DND-41 (cell line): Measurements from ENCODE around the gene C6orf15.

Source experiments
- ATAC-seq: fragments of 200-7000 bp; cut with Tn5 transposase; 3 replicates; pipeline ENCODE4 v1.9.1; 2021; ENCODE audit warnings: low read depth; ENCODE audit not compliant: insufficient read depth
- DNase-seq: peaks from one replicate; pipeline ENCODE4 v3.0.0-alpha.2; 2020
- H2AFZ ChIP-seq: 2 replicates; pipeline ENCODE4 v1.6.0; 2012; ENCODE audit warnings: low read depth, low read length
- H3K27ac ChIP-seq: 2 replicates; pipeline ENCODE4 v1.5.1; 2012; ENCODE audit warnings: low read length, inconsistent platforms
- H3K27me3 ChIP-seq: fragments of 200-600 bp; sonication (generic); 2 replicates; pipeline ENCODE4 v1.6.0; 2012; ENCODE audit warnings: low read length, mild to moderate bottlenecking, inconsistent platforms; ENCODE audit not compliant: insufficient read depth, poor library complexity
- H3K36me3 ChIP-seq: 2 replicates; pipeline ENCODE4 v1.5.1; 2012; ENCODE audit warnings: low read length, inconsistent platforms; ENCODE audit not compliant: insufficient read depth
- H3K4me1 ChIP-seq: 2 replicates; pipeline ENCODE4 v1.5.1; 2012; ENCODE audit warnings: mild to moderate bottlenecking, low read length; ENCODE audit not compliant: insufficient read depth
- H3K4me2 ChIP-seq: 2 replicates; pipeline ENCODE4 v1.6.0; 2012; ENCODE audit warnings: mild to moderate bottlenecking, moderate library complexity, low read length, inconsistent platforms; ENCODE audit not compliant: insufficient read depth
- H3K4me3 ChIP-seq, 2 experiments: fragments of 200-600 bp in 1 of 2; shearing (Covaris generic) in 1 of 2; 2 replicates each; pipeline ENCODE4 v1.5.1; 2012 to 2016; ENCODE audit warnings: inconsistent platforms in 2 of 2, low read length in 2 of 2, mild to moderate bottlenecking in 2 of 2, low read depth in 1 of 2, moderate library complexity in 1 of 2
- H3K79me2 ChIP-seq: 2 replicates; pipeline ENCODE4 v1.6.0; 2012; ENCODE audit warnings: low read length, inconsistent platforms; ENCODE audit not compliant: insufficient read depth
- H3K9ac ChIP-seq: 2 replicates; pipeline ENCODE4 v1.6.0; 2012; ENCODE audit warnings: low read depth, mild to moderate bottlenecking, inconsistent platforms, low read length, moderate library complexity
- H3K9me3 ChIP-seq: 2 replicates; pipeline ENCODE4 v1.5.1; 2012; ENCODE audit warnings: low read length, moderate library complexity, mild to moderate bottlenecking, inconsistent platforms; ENCODE audit not compliant: insufficient read depth, severe bottlenecking
- H4K20me1 ChIP-seq: 2 replicates; pipeline ENCODE4 v1.6.0; 2012; ENCODE audit warnings: low read length; ENCODE audit not compliant: insufficient read depth
- EZH2 ChIP-seq: IDR thresholded peaks from 3 replicates; pipeline ENCODE4 v1.6.1; 2012; ENCODE audit warnings: borderline replicate concordance, low read depth, mild to moderate bottlenecking, moderate library complexity, low read length, inconsistent platforms; ENCODE audit not compliant: severe bottlenecking
- TF ChIP-seq, protein P1 (sequence below): IDR thresholded peaks from 2 replicates; pipeline ENCODE4 v1.5.1; 2012; ENCODE audit warnings: borderline replicate concordance, low read length, moderate library complexity, mild to moderate bottlenecking; ENCODE audit not compliant: poor library complexity, severe bottlenecking; ENCODE audit errors: extremely low read depth

C6orf15 gene

GRCh38 chr6:31111712-31112111, 663 bp downstream of the C6orf15 start:
- Histone ChIP-seq H3K9ac (no peak overlapping the region), H3K4me3 (no peak overlapping the region), H4K20me1 (no peaks in the 10 kb centered on the region), H3K4me1 (no peaks in the 10 kb centered on the region), H3K27me3 (peaks cover 47% of the 10 kb centered on the region), H3K36me3 (no peaks in the 10 kb centered on the region), H3K4me2 (no peak overlapping the region), H3K27ac (no peak overlapping the region), H2AFZ (no peak overlapping the region), H3K9me3 (no peaks in the 10 kb centered on the region), H3K79me2 (no peaks in the 10 kb centered on the region)
- ATAC-seq (no peak), DNase-seq (no peak)
- no peak for TF ChIP-seq EZH2
- TF ChIP-seq, protein P1, sequence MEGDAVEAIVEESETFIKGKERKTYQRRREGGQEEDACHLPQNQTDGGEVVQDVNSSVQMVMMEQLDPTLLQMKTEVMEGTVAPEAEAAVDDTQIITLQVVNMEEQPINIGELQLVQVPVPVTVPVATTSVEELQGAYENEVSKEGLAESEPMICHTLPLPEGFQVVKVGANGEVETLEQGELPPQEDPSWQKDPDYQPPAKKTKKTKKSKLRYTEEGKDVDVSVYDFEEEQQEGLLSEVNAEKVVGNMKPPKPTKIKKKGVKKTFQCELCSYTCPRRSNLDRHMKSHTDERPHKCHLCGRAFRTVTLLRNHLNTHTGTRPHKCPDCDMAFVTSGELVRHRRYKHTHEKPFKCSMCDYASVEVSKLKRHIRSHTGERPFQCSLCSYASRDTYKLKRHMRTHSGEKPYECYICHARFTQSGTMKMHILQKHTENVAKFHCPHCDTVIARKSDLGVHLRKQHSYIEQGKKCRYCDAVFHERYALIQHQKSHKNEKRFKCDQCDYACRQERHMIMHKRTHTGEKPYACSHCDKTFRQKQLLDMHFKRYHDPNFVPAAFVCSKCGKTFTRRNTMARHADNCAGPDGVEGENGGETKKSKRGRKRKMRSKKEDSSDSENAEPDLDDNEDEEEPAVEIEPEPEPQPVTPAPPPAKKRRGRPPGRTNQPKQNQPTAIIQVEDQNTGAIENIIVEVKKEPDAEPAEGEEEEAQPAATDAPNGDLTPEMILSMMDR, result no peak

DNA sequence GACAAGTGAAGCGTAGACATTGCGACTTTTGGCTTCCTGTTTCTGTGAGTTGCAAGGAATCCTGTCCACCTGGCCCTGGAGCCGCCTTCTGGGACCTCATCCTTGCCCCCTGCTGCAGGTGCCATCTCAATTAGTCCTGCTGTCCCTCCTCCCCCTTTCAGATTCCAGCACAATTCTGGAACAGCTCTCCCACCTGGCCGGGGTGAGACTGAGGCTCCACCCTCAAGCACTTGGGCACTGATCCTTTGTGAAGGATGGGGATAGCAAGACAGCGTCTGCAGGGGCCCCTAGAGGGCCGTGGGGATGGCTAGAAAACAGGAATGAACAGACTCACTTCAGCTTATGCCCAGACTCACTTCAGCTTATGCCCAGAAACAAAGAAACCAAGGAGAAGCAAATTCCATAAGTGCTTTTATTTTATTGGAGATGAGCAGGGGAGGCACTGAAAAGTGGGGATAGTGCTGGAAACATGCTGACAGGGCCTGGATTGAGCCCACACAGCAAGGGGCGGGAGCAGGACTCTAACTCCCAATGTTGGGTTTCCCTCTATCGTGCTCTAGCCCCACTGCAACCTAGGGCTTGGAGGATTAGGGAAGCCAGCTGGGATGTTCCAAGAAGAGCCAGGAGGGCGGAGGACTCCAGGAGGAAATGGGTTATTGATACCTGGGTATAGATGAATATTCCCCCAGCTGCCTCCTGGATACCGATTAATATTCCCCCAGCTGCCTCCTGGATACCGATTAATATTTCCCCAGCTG, 1.4 kb downstream of the C6orf15 start:
- Histone ChIP-seq H3K27ac (no peak overlapping the region), H2AFZ (no peak overlapping the region), H3K36me3 (no peaks in the 10 kb centered on the region), H4K20me1 (no peaks in the 10 kb centered on the region), H3K4me3 (no peak overlapping the region), H3K4me2 (no peak overlapping the region), H3K79me2 (no peaks in the 10 kb centered on the region), H3K9ac (no peak overlapping the region), H3K9me3 (no peaks in the 10 kb centered on the region), H3K27me3 (peaks cover 42% of the 10 kb centered on the region), H3K4me1 (no peaks in the 10 kb centered on the region)
- ATAC-seq, result no peak
- no peak for TF ChIP-seq EZH2
- TF ChIP-seq, protein P1, result no peak
- DNase-seq, result no peak

DNA sequence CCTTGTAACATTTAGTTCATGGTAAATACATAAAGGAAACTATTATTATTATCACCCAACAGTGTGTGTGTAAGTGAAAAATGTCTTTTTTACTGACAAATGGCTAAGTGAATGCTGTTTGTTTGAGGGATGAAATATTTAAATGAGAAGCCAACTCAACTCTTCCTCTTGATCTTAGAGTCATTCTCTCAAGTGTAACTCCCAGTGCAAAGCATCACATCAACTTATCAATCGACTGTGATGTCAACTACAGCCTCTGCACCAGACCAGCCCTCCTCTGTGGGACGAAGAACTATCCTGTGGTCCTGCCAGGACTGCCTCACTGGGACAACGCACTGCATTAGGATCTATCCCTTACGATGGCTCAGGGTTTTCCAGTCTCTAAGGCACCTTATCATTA, 5.3 kb downstream of the C6orf15 start:
- H4K20me1 ChIP-seq, result no peaks in the 10 kb centered on the region
- no peaks in the 10 kb centered on the region for H3K4me1 ChIP-seq
- peaks cover 18% of the 10 kb centered on the region for H3K27me3 ChIP-seq
- no peak overlapping the region for H2AFZ ChIP-seq
- no peaks in the 10 kb centered on the region for H3K36me3 ChIP-seq
- H3K9ac ChIP-seq, result no peak overlapping the region
- ATAC-seq, result no peak
- TF ChIP-seq, protein P1, result no peak
- TF ChIP-seq EZH2, result no peak
- H3K4me2 ChIP-seq, result no peak overlapping the region
- DNase-seq, result no peak
- H3K79me2 ChIP-seq, result no peaks in the 10 kb centered on the region
- H3K27ac ChIP-seq, result no peak overlapping the region
- H3K9me3 ChIP-seq, result no peaks in the 10 kb centered on the region
- H3K4me3 ChIP-seq, result no peak overlapping the region

DNA sequence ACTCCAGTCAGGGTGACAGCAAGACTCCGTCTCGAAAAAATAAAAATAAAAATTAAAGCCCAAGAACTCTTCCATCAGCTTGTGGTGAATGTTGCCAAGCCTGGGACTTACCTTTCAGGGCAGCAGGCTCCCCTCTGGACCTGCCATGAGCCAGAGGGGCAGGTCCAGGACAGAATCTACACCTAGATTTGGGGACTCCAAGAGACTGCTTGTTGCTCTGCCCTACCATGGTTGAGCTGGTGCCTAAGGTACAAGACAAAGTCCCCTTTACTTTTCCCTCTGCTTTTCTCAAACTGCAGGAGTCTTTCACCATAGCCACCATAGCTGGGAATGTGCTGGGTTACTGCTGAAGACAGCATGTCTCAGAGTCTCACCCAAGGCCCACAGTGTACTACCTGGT, 9.2 kb downstream of the C6orf15 start:
- Histone ChIP-seq H3K36me3 (no peaks in the 10 kb centered on the region), H3K4me3 (no peak overlapping the region), H2AFZ (no peak overlapping the region), H3K4me1 (no peaks in the 10 kb centered on the region), H3K79me2 (no peaks in the 10 kb centered on the region), H4K20me1 (no peaks in the 10 kb centered on the region), H3K9me3 (no peaks in the 10 kb centered on the region), H3K4me2 (no peak overlapping the region), H3K27ac (no peak overlapping the region), H3K9ac (no peak overlapping the region), H3K27me3 (no peaks in the 10 kb centered on the region)
- ATAC-seq (no peak), DNase-seq (no peak)
- TF ChIP-seq, protein P1, result no peak
- TF ChIP-seq EZH2, result no peak
